Measurements from ENCODE around the gene PEX11B.

PEX11B gene

GRCh38 chr1:145885738-145886287 lies 32.7 kb downstream of the PEX11B start, which contains the start of gene ANKRD35:
Gene ANKRD35 (minus strand): TSS chr1:145885866. CDS start chr1:145885758, 108 bp downstream.
- H3K4me3 ChIP-seq (ENCODE audit: low read length) = peak within 1 kb of the TSS; percentile 66
- H3K27me3 ChIP-seq (replicated peaks; ENCODE audit: insufficient read depth, low read length) = peaks cover 21% of the 10 kb centered on the region
- no peaks in the 10 kb centered on the region for H3K79me2 ChIP-seq (ENCODE audit: low read length)
- H3K9me3 ChIP-seq (replicated peaks; ENCODE audit: insufficient read depth, low read length) = no peaks in the 10 kb centered on the region
- H3K9ac ChIP-seq (ENCODE audit: low read length) = no peak within 1 kb of the TSS
- no peaks in the 10 kb centered on the region for H3K9me2 ChIP-seq (replicated peaks; ENCODE audit: insufficient read depth, low read length)
- peak; percentile 94 for DNase-seq
- H3K4me2 ChIP-seq (ENCODE audit: low read depth, low read length) = peak within 1 kb of the TSS; percentile 97
- H2AFZ ChIP-seq (ENCODE audit: low read length) = peak within 1 kb of the TSS; percentile 77
- H3K4me1 ChIP-seq (ENCODE audit: low read length) = 0 out of 2 replicates have a peak, but pooled peaks cover 4% of the 10 kb centered on the region
- H3K36me3 ChIP-seq (replicated peaks; ENCODE audit: insufficient read depth, low read length) = no peaks in the 10 kb centered on the region
- H3K27ac ChIP-seq (ENCODE audit: low read length) = no peak within 1 kb of the TSS
- TF ChIP-seq EZH2 (optimal IDR thresholded peaks at IDR 0.05; ENCODE audit: low read depth, low read length) = no peak
- TF ChIP-seq EZH2phosphoT487 (IDR thresholded peaks at IDR 0.05; ENCODE audit: low read length) = no peak
- no peak for TF ChIP-seq CTCF (IDR thresholded peaks at IDR 0.05; ENCODE audit: low read length)
- H3F3A ChIP-seq (ENCODE audit: insufficient read depth, low read length) = no peaks in the 10 kb centered on the region
- H4K20me1 ChIP-seq (ENCODE audit: insufficient read depth, low read length) = no peaks in the 10 kb centered on the region

GRCh38 chr1:145884675-145885074 lies 33.8 kb downstream of the PEX11B start:
- TF ChIP-seq EZH2phosphoT487 (IDR thresholded peaks at IDR 0.05; ENCODE audit: low read length) (no peak), CTCF (IDR thresholded peaks at IDR 0.05; ENCODE audit: low read length) (no peak), EZH2 (optimal IDR thresholded peaks at IDR 0.05; ENCODE audit: low read depth, low read length) (no peak)

GRCh38 chr1:145879775-145880174 lies 38.7 kb downstream of the PEX11B start:
- Histone ChIP-seq H3F3A (ENCODE audit: insufficient read depth, low read length) (no peaks in the 10 kb centered on the region), H3K36me3 (replicated peaks; ENCODE audit: insufficient read depth, low read length) (no peaks in the 10 kb centered on the region), H3K9me2 (replicated peaks; ENCODE audit: insufficient read depth, low read length) (no peaks in the 10 kb centered on the region), H3K9ac (ENCODE audit: low read length) (no peak overlapping the region), H2AFZ (ENCODE audit: low read length) (no peak overlapping the region), H3K4me3 (ENCODE audit: low read length) (no peak overlapping the region), H3K27ac (ENCODE audit: low read length) (no peak overlapping the region), H4K20me1 (ENCODE audit: insufficient read depth, low read length) (no peaks in the 10 kb centered on the region), H3K9me3 (replicated peaks; ENCODE audit: insufficient read depth, low read length) (no peaks in the 10 kb centered on the region), H3K79me2 (ENCODE audit: low read length) (no peaks in the 10 kb centered on the region), H3K4me1 (ENCODE audit: low read length) (no peaks in the 10 kb centered on the region), H3K27me3 (replicated peaks; ENCODE audit: insufficient read depth, low read length) (peaks cover 22% of the 10 kb centered on the region; the same call in 1 of the 2 replicates), H3K4me2 (ENCODE audit: low read depth, low read length) (no peak overlapping the region)
- DNase-seq = no peak
- no peak for TF ChIP-seq EZH2 (optimal IDR thresholded peaks at IDR 0.05; ENCODE audit: low read depth, low read length)
- TF ChIP-seq CTCF (IDR thresholded peaks at IDR 0.05; ENCODE audit: low read length) = no peak
- TF ChIP-seq EZH2phosphoT487 (IDR thresholded peaks at IDR 0.05; ENCODE audit: low read length) = no peak

More at GRCh38 chr1:145884675-145885074, 33.8 kb downstream of the PEX11B start:
- no peaks in the 10 kb centered on the region for H3K36me3 ChIP-seq (replicated peaks; ENCODE audit: insufficient read depth, low read length)
- no peaks in the 10 kb centered on the region for H3K9me3 ChIP-seq (replicated peaks; ENCODE audit: insufficient read depth, low read length)
- H3K27me3 ChIP-seq (replicated peaks; ENCODE audit: insufficient read depth, low read length) = peaks cover 21% of the 10 kb centered on the region
- H3K9me2 ChIP-seq (replicated peaks; ENCODE audit: insufficient read depth, low read length) = no peaks in the 10 kb centered on the region
- H3K27ac ChIP-seq (ENCODE audit: low read length) = no peak overlapping the region
- H3K4me3 ChIP-seq (ENCODE audit: low read length) = no peak overlapping the region
- H2AFZ ChIP-seq (ENCODE audit: low read length) = no peak overlapping the region
- no peak overlapping the region for H3K4me2 ChIP-seq (ENCODE audit: low read depth, low read length)
- H3K9ac ChIP-seq (ENCODE audit: low read length) = no peak overlapping the region
- H4K20me1 ChIP-seq (ENCODE audit: insufficient read depth, low read length) = no peaks in the 10 kb centered on the region
- no peaks in the 10 kb centered on the region for H3K79me2 ChIP-seq (ENCODE audit: low read length)
- no peak for DNase-seq
- H3F3A ChIP-seq (ENCODE audit: insufficient read depth, low read length) = no peaks in the 10 kb centered on the region
- H3K4me1 ChIP-seq (ENCODE audit: low read length) = 0 out of 2 replicates have a peak, but pooled peaks cover 4% of the 10 kb centered on the region

Measured in MM.1S (cell line).